HepG2 (cell line): ENCODE measurements around the gene CR1L. TPM values are rescaled to one million over a fixed set of nuclear protein-coding genes. Genes with fewer than 3 reads are reported as not detected.

Experiments used
- ARID4A ChIP-seq: sonication (generic); formaldehyde crosslinking; IDR thresholded peaks from 2 replicates; pipeline ENCODE4 v1.5.0; 2020; ENCODE audit warnings: mild to moderate bottlenecking, missing genetic modification reagents, borderline replicate concordance
- ATF2 ChIP-seq: sonication (generic); formaldehyde crosslinking; IDR thresholded peaks from 2 replicates; pipeline ENCODE4 v1.4.0; 2020; ENCODE audit warnings: missing genetic modification reagents
- CHD4 ChIP-seq: fragments of 200-600 bp; sonication (generic); IDR thresholded peaks from 2 replicates; pipeline ENCODE4 v1.7.0; 2017; ENCODE audit warnings: mild to moderate bottlenecking, low read length, borderline replicate concordance
- EZH2 ChIP-seq: conservative IDR thresholded peaks from 2 replicates; pipeline ENCODE4 v1.6.1; 2012; ENCODE audit warnings: mild to moderate bottlenecking, low read depth, low read length, moderate library complexity
- FOXK2 ChIP-seq: fragments of 450-650 bp; IDR thresholded peaks from 2 replicates; pipeline ENCODE4 v1.6.1; 2016
- HOXA3 ChIP-seq: sonication (generic); formaldehyde crosslinking; IDR thresholded peaks from 2 replicates; pipeline ENCODE4 v1.5.0; 2020; ENCODE audit warnings: missing genetic modification reagents
- IRX3 ChIP-seq: sonication (generic); formaldehyde crosslinking; IDR thresholded peaks from 2 replicates; pipeline ENCODE4 v1.8.1; 2023; ENCODE audit warnings: mild to moderate bottlenecking, low read depth, missing genetic modification reagents, borderline replicate concordance
- KDM1A ChIP-seq: IDR thresholded peaks from 2 replicates; pipeline ENCODE4 v1.6.1; 2016; ENCODE audit warnings: missing compliant biosample characterization
- KMT2B ChIP-seq: IDR thresholded peaks from 2 replicates; pipeline ENCODE4 v1.6.1; 2016; ENCODE audit warnings: missing genetic modification reagents, missing compliant biosample characterization
- LCORL ChIP-seq, 2 experiments: fragments of 450-650 bp in 1 of 2; sonication (generic) in 1 of 2; formaldehyde crosslinking in 1 of 2; IDR thresholded peaks; 2 replicates each; pipeline versions ENCODE4 v1.5.0 to v1.6.1; 2017 to 2020; ENCODE audit warnings: antibody characterized with exemption in 1 of 2, missing genetic modification reagents in 1 of 2
- MBD4 ChIP-seq: IDR thresholded peaks from 2 replicates; pipeline ENCODE4 v1.6.1; 2012; ENCODE audit warnings: low read length, inconsistent platforms, borderline replicate concordance
- NFKB2 ChIP-seq: sonication (generic); formaldehyde crosslinking; IDR thresholded peaks from 2 replicates; pipeline ENCODE4 v1.4.0; 2020; ENCODE audit warnings: missing genetic modification reagents, borderline replicate concordance
- NFYB ChIP-seq: sonication (generic); formaldehyde crosslinking; IDR thresholded peaks from 2 replicates; pipeline ENCODE4 v1.4.0; 2020; ENCODE audit warnings: missing genetic modification reagents
- POGZ ChIP-seq: sonication (generic); formaldehyde crosslinking; IDR thresholded peaks from 2 replicates; pipeline ENCODE4 v1.4.0; 2020; ENCODE audit warnings: mild to moderate bottlenecking, missing genetic modification reagents
- PREB ChIP-seq: sonication (generic); formaldehyde crosslinking; IDR thresholded peaks from 2 replicates; pipeline ENCODE4 v1.4.0; 2020; ENCODE audit warnings: missing genetic modification reagents
- SKIL ChIP-seq: sonication (generic); formaldehyde crosslinking; IDR thresholded peaks from 2 replicates; pipeline ENCODE4 v1.8.0; 2022; ENCODE audit warnings: missing genetic modification reagents, mild to moderate bottlenecking, moderate library complexity, borderline replicate concordance
- THAP7 ChIP-seq: sonication (generic); formaldehyde crosslinking; IDR thresholded peaks from 2 replicates; pipeline ENCODE4 v1.8.1; 2023; ENCODE audit warnings: mild to moderate bottlenecking, missing genetic modification reagents
- XRCC5 ChIP-seq: fragments of 200-400 bp; formaldehyde crosslinking; optimal IDR thresholded peaks from 2 replicates; pipeline ENCODE3; 2017; ENCODE audit warnings: mild to moderate bottlenecking, low read length
- ZC3H13 ChIP-seq: sonication (generic); formaldehyde crosslinking; IDR thresholded peaks from 2 replicates; pipeline ENCODE4 v1.8.1; 2023; ENCODE audit warnings: mild to moderate bottlenecking, missing genetic modification reagents, moderate library complexity
- ZNF558 ChIP-seq: sonication (generic); formaldehyde crosslinking; IDR thresholded peaks from 2 replicates; pipeline ENCODE4 v1.9.0; 2022; ENCODE audit warnings: mild to moderate bottlenecking, missing genetic modification reagents, borderline replicate concordance
- ZNF816 ChIP-seq: sonication (generic); formaldehyde crosslinking; IDR thresholded peaks from 2 replicates; pipeline ENCODE4 v1.8.0; 2022; ENCODE audit warnings: missing genetic modification reagents, mild to moderate bottlenecking, borderline replicate concordance
- polyA plus RNA-seq, 8 experiments: library from polyadenylated mRNA; depleted of rRNA in 3 of 8; stranded (reverse) in 7 of 8; unstranded in 1 of 8; fragments of >200 nt; fragmentation: Illumina TruSeq in 4 of 8; extraction: Trizol in 4 of 8; gene quantifications; 2 replicates each; pipeline versions ENCODE4 v1.2.1 to v1.2.3, GENCODE V29; 2011 to 2016; ENCODE audit warnings: low read depth in 4 of 8, missing spikeins in 1 of 8, mixed read lengths in 1 of 8; ENCODE audit not compliant: insufficient read depth in 1 of 8
- total RNA-seq, 5 experiments: library from RNA; depleted of rRNA; stranded (reverse); fragments of >200 nt; fragmentation: Illumina TruSeq; extraction: Trizol; gene quantifications; 2 replicates each; pipeline ENCODE4 v1.2.3, GENCODE V29; 2016; ENCODE audit warnings: low read depth in 1 of 5

CR1L gene
- total and polyA plus RNA-seq, 2 of the 13 experiments (the other 11 are each of a cell fraction or from before 2014, with no cell fraction given): not detected

GRCh38 chr1:207752456-207752998 lies 107.6 kb downstream of the CR1L start (continued):
- TF ChIP-seq SKIL (no peak), NFYB (CRISPR knock-in tag) (no peak), IRX3 (CRISPR knock-in tag) (no peak), ZC3H13 (CRISPR knock-in tag) (no peak), ARID4A (CRISPR knock-in tag) (peak; percentile 84; the same call in 1 of the 2 replicates), PREB (CRISPR knock-in tag) (0 out of 2 replicates have a peak, but pooled peaks have one; percentile 24), XRCC5 (no peak), HOXA3 (peak; percentile 78; the same call in 1 of the 2 replicates), LCORL (IDR thresholded peaks at IDR 0.05) (no peak), LCORL (CRISPR knock-in tag; IDR thresholded peaks at IDR 0.05) (0 out of 2 replicates have a peak, but pooled peaks have one; percentile 16), ZNF558 (CRISPR knock-in tag) (0 out of 2 replicates have a peak, but pooled peaks have one; percentile 60), MBD4 (no peak), THAP7 (no peak), FOXK2 (0 out of 2 replicates have a peak, but pooled peaks have one; percentile 12), CHD4 (no peak), EZH2 (no peak), KMT2B (CRISPR knock-in tag) (no peak), ZNF816 (no peak), ATF2 (peak; percentile 37; the same call in 1 of the 2 replicates), NFKB2 (peak; percentile 18), POGZ (CRISPR knock-in tag) (peak; percentile 62; the same call in 1 of the 2 replicates), KDM1A (CRISPR knock-in tag) (no peak)
